Fibroblast of peridontal ligament (primary cell): Measurements from ENCODE around the gene SMIM36.
"Not testable (repeated sequence)": the region's sequence is repeated elsewhere in the genome, so short reads cannot be mapped to it uniquely, and the experiment has no call there.

ENCODE experiments used
- DNase-seq: peaks from one replicate; pipeline ENCODE4 v3.0.0-alpha.2; 2010; ENCODE audit errors: extremely low read depth

Gene SMIM36

GRCh38 chr17:55510986-55511721, at the start of gene SMIM36:
Gene SMIM36 (minus strand): TSS chr17:55511452.
- no peak for DNase-seq

GRCh38 chr17:55555772-55556171, 44.5 kb upstream of the SMIM36 start:
- DNase-seq, result no peak

GRCh38 chr17:55549140-55549539, 37.9 kb upstream of the SMIM36 start:
- DNase-seq, result no peak

GRCh38 chr17:55546991-55547664, 35.9 kb upstream of the SMIM36 start:
- peak; percentile 63 for DNase-seq

- DNase-seq, result no peak
Measured at GRCh38 chr17:55546481-55546880, 35.2 kb upstream of the SMIM36 start.

- no peak for DNase-seq
Measured at GRCh38 chr17:55545806-55546205, 34.6 kb upstream of the SMIM36 start.

GRCh38 chr17:55543709-55544108, 32.5 kb upstream of the SMIM36 start:
- DNase-seq, result no peak

GRCh38 chr17:55540414-55541091, 29.3 kb upstream of the SMIM36 start:
- DNase-seq, result no peak

GRCh38 chr17:55536205-55536604, 25.0 kb upstream of the SMIM36 start:
- no peak for DNase-seq

- peak; percentile 46 for DNase-seq
Measured at GRCh38 chr17:55533608-55534007, 22.4 kb upstream of the SMIM36 start.

- no peak for DNase-seq
Measured at GRCh38 chr17:55532670-55533069, 21.4 kb upstream of the SMIM36 start.

- no peak for DNase-seq
Measured at GRCh38 chr17:55531053-55531728, 19.9 kb upstream of the SMIM36 start.

GRCh38 chr17:55530064-55530463, 18.8 kb upstream of the SMIM36 start:
- DNase-seq, result no peak

GRCh38 chr17:55527540-55528118, 16.4 kb upstream of the SMIM36 start:
- DNase-seq, result peak; percentile 85

GRCh38 chr17:55524440-55525220, 13.4 kb upstream of the SMIM36 start:
- no peak for DNase-seq

- DNase-seq, result not testable (repeated sequence)
Measured at GRCh38 chr17:55523032-55523431, 11.8 kb upstream of the SMIM36 start.

- DNase-seq, result no peak
Measured at GRCh38 chr17:55521186-55521585, 9.9 kb upstream of the SMIM36 start.

GRCh38 chr17:55520402-55520801, 9.2 kb upstream of the SMIM36 start:
- DNase-seq, result no peak

GRCh38 chr17:55518510-55518909, 7.3 kb upstream of the SMIM36 start:
- no peak for DNase-seq

GRCh38 chr17:55513885-55514590, 2.8 kb upstream of the SMIM36 start:
- DNase-seq, result peak; percentile 81
